Central memory CD4-positive, alpha-beta T cell (primary cell): ENCODE data around the gene CPLX4.
"Not testable (repeated sequence)": the region's sequence is repeated elsewhere in the genome, so short reads cannot be mapped to it uniquely, and the experiment has no call there.

Experiments used
- DNase-seq: peaks from one replicate; pipeline ENCODE4 v3.0.0; 2022

The CPLX4 gene

GRCh38 chr18:59269563-59270119 lies 48.8 kb downstream of the CPLX4 start:
- DNase-seq: no peak

GRCh38 chr18:59268721-59269562 lies 49.5 kb downstream of the CPLX4 start:
- no peak for DNase-seq

- no peak for DNase-seq
Measured at GRCh38 chr18:59268127-59268720, 50.2 kb downstream of the CPLX4 start.

- DNase-seq: no peak
Measured at GRCh38 chr18:59267503-59268126, 50.8 kb downstream of the CPLX4 start.

- no peak for DNase-seq
Measured at GRCh38 chr18:59266886-59267502, 51.5 kb downstream of the CPLX4 start.

GRCh38 chr18:59266459-59266858 lies 52.0 kb downstream of the CPLX4 start:
- no peak for DNase-seq

GRCh38 chr18:59265974-59266369 lies 52.5 kb downstream of the CPLX4 start:
- DNase-seq: no peak

- no peak for DNase-seq
Measured at GRCh38 chr18:59265246-59265973, 53.0 kb downstream of the CPLX4 start.

GRCh38 chr18:59264651-59265245 lies 53.7 kb downstream of the CPLX4 start:
- DNase-seq: no peak

- no peak for DNase-seq
Measured at GRCh38 chr18:59264121-59264571, 54.3 kb downstream of the CPLX4 start.

- no peak for DNase-seq
Measured at GRCh38 chr18:59263661-59264060, 54.8 kb downstream of the CPLX4 start.

- DNase-seq: not testable (repeated sequence)
Measured at GRCh38 chr18:59262243-59262642, 56.2 kb downstream of the CPLX4 start.

GRCh38 chr18:59261842-59262241 lies 56.6 kb downstream of the CPLX4 start:
- not testable (repeated sequence) for DNase-seq

GRCh38 chr18:59255491-59255890 lies 63.0 kb downstream of the CPLX4 start:
- not testable (repeated sequence) for DNase-seq

GRCh38 chr18:59249199-59249774 lies 69.2 kb downstream of the CPLX4 start:
- DNase-seq: no peak

- no peak for DNase-seq
Measured at GRCh38 chr18:59246796-59247195, 71.7 kb downstream of the CPLX4 start.
